ENCODE measurements around the gene GALNT11. TPM values are rescaled to one million over a fixed set of nuclear protein-coding genes. Genes with fewer than 3 reads are reported as not detected.

The GALNT11 gene
- polyA plus RNA-seq, 2 of the 4 experiments (the other 2 are of a cell fraction) = 27.4 to 44.3 TPM

GRCh38 chr7:152149363-152149762 is 123.9 kb downstream of the GALNT11 start (continued):
- TF ChIP-seq SREBF2 (IDR thresholded peaks at IDR 0.05) = no peak
- TF ChIP-seq REST (IDR thresholded peaks at IDR 0.05) = no peak

- CTCF ChIA-PET = interaction anchor here (0.7 kb wide), 1 partner anchor 116 kb away, joined by 3 read pairs; no protein-coding TSS in a partner anchor
- 98% methylated on average over 5 of the region's 5 CpGs for WGBS (ENCODE audit: missing lambda C conversion rate)
- ATAC-seq = peak; percentile 24 to 34; a peak in 3 of 6 replicates
- H3K4me1 ChIP-seq = no peaks in the 10 kb centered on the region
- POLR2A ChIA-PET = no interaction called here
- H3K4me3 ChIP-seq = no peak overlapping the region
- H3K27ac ChIP-seq = no peak overlapping the region
- no peaks in the 10 kb centered on the region for H3K9me3 ChIP-seq
- TF ChIP-seq JUN (IDR thresholded peaks at IDR 0.05) (no peak), TFCP2L1 (CRISPR knock-in tag; IDR thresholded peaks at IDR 0.05) (no peak), PBX3 (IDR thresholded peaks at IDR 0.05) (no peak), ZFP36 (IDR thresholded peaks at IDR 0.05; ENCODE audit: borderline replicate concordance, partially characterized antibody) (no peak), FOSL2 (IDR thresholded peaks at IDR 0.05) (no peak), FOSL2 (CRISPR knock-in tag; IDR thresholded peaks at IDR 0.05) (no peak), POLR2AphosphoS2 (conservative IDR thresholded peaks at IDR 0.05; ENCODE audit: low read length) (no peak), CHD4 (IDR thresholded peaks at IDR 0.05; ENCODE audit: borderline replicate concordance) (no peak), ZC3H11A (IDR thresholded peaks at IDR 0.05) (no peak), NR3C1 (IDR thresholded peaks at IDR 0.05) (no peak), RAD21 (conservative IDR thresholded peaks at IDR 0.05 in 1 of 2, IDR thresholded peaks at IDR 0.05 in 1 of 2) (no peak), RARB (CRISPR knock-in tag; IDR thresholded peaks at IDR 0.05) (no peak), CHD2 (IDR thresholded peaks at IDR 0.05; ENCODE audit: low read length, partially characterized antibody) (no peak), E2F6 (IDR thresholded peaks at IDR 0.05; ENCODE audit: borderline replicate concordance, low read depth) (no peak), ZNF302 (CRISPR knock-in tag; IDR thresholded peaks at IDR 0.05) (no peak), SREBF2 (IDR thresholded peaks at IDR 0.05) (no peak), POLR2A (IDR thresholded peaks at IDR 0.05; ENCODE audit: low read length) (no peak)
- H3K4me2 ChIP-seq = no peak overlapping the region
- FAIRE-seq = no peak
- DNase-seq (ENCODE audit: low read depth in 1 of 2, low spot score in 1 of 2) = no peak
Observed at GRCh38 chr7:152152267-152152666, 126.8 kb downstream of the GALNT11 start.

- DNase-seq (ENCODE audit: low read depth in 1 of 2, low spot score in 1 of 2) (no peak), ATAC-seq (no peak), FAIRE-seq (no peak)
- CTCF ChIA-PET = interaction anchor here (1.1 to 1.3 kb wide), 2 partner anchors 12 to 27 kb away, joined by 3 to 5 read pairs; no protein-coding TSS in a partner anchor
- 94% methylated on average over 11 of the region's 11 CpGs for WGBS (ENCODE audit: missing lambda C conversion rate)
- H3K4me3 ChIP-seq = no peak overlapping the region
- H3K4me1 ChIP-seq = no peaks in the 10 kb centered on the region
- no peak overlapping the region for H3K4me2 ChIP-seq
- H3K9me3 ChIP-seq = no peaks in the 10 kb centered on the region
- H3K27ac ChIP-seq = no peak overlapping the region
- POLR2A ChIA-PET = no interaction called here
- no peak for TF ChIP-seq CEBPB (IDR thresholded peaks at IDR 0.05)
- no peak for TF ChIP-seq EHMT2 (IDR thresholded peaks at IDR 0.05; ENCODE audit: low read depth)
- TF ChIP-seq PHF8 (IDR thresholded peaks at IDR 0.05; ENCODE audit: borderline replicate concordance, low read depth) = no peak
- TF ChIP-seq POLR2AphosphoS2 (conservative IDR thresholded peaks at IDR 0.05; ENCODE audit: low read length) = no peak
- TF ChIP-seq REST (IDR thresholded peaks at IDR 0.05) = no peak
- TF ChIP-seq MAZ (IDR thresholded peaks at IDR 0.05; ENCODE audit: borderline replicate concordance, low read depth, low read length) = no peak
- TF ChIP-seq RFX5 (IDR thresholded peaks at IDR 0.05) = no peak
- no peak for TF ChIP-seq KDM1A (IDR thresholded peaks at IDR 0.05; ENCODE audit: low read depth)
- TF ChIP-seq BCL3 (IDR thresholded peaks at IDR 0.05) = no peak
Observed at GRCh38 chr7:152158801-152159587, 133.5 kb downstream of the GALNT11 start.

All from A549 (cell line).